GM10266 (cell line): ENCODE measurements around the gene ADGRB3.
"Not testable (repeated sequence)": the region's sequence is repeated elsewhere in the genome, so short reads cannot be mapped to it uniquely, and the experiment has no call there.

Source experiments
- DNase-seq: peaks from one replicate; pipeline ENCODE4 v3.0.0; 2012; ENCODE audit errors: extremely low spot score
- TF ChIP-seq, protein P1 (sequence below): IDR thresholded peaks from 2 replicates; pipeline ENCODE4 v1.5.1; 2012; ENCODE audit warnings: mild to moderate bottlenecking, low read depth; ENCODE audit not compliant: control insufficient read depth, insufficient read depth; ENCODE audit errors: missing control alignments

ADGRB3 gene

DNA sequence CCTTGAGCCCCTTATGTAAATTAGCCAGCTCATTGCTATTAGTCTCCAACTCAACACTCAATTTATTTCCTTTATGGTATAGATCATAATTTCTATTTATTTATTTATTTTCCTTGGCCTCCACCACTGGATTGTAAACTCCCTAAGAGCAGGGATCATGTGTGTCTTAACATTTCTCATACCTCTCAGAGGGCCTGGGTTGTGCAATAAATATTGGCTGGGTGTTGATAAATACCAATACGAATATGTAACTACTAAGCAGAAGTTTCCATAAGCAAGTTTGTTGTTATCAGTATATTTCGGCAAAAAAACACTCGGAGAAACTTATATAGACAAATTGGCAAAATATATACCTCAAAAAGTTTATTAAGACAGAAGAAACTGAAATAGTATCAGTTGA, 257.4 kb downstream of the ADGRB3 start:
- TF ChIP-seq, protein P1, sequence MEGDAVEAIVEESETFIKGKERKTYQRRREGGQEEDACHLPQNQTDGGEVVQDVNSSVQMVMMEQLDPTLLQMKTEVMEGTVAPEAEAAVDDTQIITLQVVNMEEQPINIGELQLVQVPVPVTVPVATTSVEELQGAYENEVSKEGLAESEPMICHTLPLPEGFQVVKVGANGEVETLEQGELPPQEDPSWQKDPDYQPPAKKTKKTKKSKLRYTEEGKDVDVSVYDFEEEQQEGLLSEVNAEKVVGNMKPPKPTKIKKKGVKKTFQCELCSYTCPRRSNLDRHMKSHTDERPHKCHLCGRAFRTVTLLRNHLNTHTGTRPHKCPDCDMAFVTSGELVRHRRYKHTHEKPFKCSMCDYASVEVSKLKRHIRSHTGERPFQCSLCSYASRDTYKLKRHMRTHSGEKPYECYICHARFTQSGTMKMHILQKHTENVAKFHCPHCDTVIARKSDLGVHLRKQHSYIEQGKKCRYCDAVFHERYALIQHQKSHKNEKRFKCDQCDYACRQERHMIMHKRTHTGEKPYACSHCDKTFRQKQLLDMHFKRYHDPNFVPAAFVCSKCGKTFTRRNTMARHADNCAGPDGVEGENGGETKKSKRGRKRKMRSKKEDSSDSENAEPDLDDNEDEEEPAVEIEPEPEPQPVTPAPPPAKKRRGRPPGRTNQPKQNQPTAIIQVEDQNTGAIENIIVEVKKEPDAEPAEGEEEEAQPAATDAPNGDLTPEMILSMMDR: no peak
- no peak for DNase-seq

DNA sequence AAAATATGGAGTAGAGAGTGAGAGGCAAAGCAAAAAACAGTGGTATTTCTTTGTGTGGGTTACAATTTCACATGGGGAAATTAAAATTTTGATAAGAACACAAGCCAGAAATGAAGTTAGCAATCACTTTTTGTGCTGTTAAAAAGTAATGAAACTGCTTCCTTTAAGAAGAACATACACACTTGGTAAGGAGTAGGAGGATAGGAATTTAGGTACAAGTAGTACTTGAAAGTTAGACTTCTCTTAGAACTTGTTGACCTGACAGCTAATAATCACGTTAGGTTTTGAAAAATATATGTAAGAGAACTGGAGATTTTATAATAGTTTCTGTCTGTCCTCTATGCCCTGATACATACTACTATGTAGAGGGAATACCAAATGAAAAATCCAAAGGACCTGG, 260.8 kb downstream of the ADGRB3 start:
- TF ChIP-seq, protein P1: no peak
- no peak for DNase-seq

DNA sequence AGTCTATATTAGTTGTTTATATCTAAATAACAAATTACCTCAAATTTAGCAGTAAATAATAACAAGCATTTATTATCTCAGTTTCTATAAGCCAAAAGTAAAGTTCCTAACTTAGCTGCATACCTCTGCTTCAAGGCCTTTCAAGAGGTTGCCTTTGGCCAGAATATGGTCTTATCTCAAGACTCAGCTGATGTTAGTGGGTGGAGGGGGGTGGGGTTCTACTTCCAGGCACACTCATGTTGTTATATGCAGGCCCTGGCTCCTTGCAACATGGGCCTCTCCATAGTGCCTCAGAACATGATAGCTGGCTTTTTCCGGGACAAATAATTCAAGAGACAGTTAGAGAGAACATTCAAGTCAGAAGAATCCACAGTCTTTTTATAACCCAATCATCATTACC, 266.0 kb downstream of the ADGRB3 start:
- TF ChIP-seq, protein P1: no peak
- no peak for DNase-seq

DNA sequence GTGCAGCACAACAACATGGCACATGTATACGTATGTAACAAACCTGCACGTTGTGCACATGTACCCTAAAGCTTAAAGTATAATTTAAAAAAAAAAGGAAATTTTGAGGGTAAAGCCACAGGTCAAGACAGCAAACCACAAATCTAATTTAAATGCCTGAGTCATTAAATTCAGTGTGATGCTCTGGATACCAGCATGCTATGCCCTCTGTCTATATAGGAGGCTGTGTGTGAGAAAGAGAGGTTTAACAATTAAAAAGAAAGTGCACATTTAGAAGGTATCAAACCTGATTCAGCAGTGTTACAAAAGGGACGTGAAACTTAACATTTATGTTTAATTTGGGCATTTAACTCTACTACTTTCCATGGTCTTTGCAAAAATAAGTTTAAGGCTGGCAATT, 276.3 kb downstream of the ADGRB3 start:
- TF ChIP-seq, protein P1: no peak
- DNase-seq: no peak

DNA sequence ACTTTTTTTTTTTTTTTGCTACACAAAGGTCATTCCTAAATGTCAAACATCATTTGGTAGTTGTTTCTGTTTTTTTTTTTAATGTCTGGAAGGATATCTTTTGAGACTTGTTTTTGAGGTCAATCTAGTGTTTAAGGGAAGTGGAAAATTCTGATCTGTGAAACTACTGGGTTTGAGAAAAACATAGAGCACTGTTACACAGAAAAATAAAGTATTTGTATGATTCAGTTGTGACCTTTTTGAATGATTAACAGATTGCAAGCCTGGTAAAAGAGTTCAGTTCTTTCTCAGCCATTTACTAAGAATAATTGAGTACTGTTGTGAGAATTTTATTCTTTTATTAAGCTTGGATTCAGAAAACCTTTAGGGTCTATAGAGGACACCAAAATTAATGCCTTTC, 276.7 kb downstream of the ADGRB3 start:
- TF ChIP-seq, protein P1: no peak
- no peak for DNase-seq

DNA sequence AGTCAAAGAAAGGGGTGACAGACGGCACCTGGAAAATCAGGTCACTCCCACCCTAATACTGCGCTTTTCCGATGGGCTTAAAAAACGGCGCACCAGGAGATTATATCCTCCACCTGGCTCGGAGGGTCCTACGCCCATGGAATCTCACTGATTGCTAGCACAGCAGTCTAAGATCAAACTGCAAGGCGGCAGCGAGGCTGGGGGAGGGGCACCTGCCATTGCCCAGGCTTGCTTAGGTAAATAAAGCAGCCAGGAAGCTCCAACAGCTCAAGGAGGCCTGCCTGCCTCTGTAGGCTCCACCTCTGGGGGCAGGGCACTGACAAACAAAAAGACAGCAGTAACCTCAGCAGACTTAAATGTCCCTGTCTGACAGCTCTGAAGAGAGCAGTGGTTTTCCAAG, 277.7 kb downstream of the ADGRB3 start:
- not testable (repeated sequence) for DNase-seq

DNA sequence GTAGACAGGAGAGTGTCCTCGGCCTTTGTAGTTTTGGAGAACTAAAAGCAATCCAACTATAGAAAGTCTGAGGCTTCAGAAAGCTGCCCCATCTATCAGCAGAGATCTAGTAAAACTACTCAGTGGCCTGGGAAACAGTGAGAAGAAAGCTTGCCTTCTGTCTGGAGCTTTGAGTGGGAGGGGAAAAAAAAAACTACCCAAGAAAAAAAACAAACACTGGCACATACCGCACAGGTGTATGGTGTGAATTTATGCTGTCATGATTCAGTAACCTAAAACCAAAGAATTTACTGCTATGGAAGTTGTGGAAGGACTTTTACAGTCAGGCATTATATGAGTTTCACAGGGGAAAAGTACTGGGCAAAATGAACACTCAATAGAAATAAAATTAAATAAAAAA, 280.5 kb downstream of the ADGRB3 start:
- TF ChIP-seq, protein P1: no peak
- no peak for DNase-seq

DNA sequence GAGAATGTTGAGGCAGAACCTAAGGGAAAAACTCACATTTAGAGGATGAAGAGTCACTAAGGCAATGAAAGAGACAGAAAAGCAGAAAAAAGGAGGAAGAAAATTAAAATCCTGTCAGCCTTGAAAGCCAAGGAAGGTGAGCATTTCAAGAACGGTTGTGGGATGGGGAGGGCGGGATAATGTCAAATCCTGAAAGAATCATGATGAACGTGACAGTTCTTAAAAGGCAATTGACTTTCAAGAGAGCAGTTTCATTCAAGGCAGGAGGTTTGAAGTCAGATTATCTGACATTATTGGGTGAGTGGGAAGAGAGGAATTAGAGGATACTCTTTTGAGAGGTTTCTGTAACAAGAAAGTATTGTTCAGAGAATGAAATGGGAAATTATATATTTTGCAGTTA, 284.5 kb downstream of the ADGRB3 start:
- TF ChIP-seq, protein P1: no peak
- no peak for DNase-seq
